ENCODE data around the gene MED20.

MED20 gene

DNA sequence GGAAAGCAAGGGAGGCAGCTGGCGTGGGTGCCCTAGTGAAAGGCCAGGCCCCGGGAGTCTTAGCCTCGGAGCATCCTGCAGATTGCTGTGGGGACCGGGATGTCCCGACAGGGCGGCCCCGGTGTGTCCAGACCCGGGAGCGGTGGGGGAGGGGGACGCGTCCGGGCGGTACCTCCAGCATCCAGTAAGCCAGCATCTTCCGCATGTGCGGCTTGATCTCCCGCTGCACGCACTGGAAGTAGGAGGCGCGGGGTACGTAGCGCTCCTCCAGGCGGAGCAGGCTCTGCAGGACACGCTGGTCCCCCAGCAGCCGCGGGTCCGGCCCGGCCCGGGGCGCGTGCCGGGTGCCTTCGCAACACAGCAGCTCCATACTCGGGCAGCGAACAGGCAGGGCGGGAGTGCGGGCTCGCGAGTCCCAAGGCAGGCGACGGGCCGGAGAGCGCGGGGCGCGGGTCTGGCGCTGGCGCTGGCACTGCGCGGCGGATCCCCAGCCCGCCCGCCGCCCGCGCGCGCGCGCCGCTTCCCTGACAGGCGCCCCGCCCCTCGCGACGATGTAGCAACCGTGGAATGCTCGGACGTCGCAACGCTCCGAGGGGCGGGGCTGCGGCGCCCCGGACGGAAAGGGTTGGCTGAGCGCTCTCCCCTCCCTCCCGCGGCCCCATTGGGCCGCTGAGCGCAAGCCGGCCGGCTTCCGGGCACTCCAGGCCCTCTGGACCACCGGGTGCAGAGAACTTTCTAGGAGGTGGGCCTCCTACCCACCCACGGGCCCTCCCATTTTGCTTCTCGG lies 20.5 kb upstream of the MED20 start, which contains the start of gene CCND3:
TSS of gene CCND3 (minus strand) at position 529 of the 787 bp plus-strand sequence. CDS start at position 370, 159 bp downstream.
- peak; percentile 64 to 83 for DNase-seq (ENCODE audit: low read depth in 1 of 2, low spot score in 1 of 2)

DNA sequence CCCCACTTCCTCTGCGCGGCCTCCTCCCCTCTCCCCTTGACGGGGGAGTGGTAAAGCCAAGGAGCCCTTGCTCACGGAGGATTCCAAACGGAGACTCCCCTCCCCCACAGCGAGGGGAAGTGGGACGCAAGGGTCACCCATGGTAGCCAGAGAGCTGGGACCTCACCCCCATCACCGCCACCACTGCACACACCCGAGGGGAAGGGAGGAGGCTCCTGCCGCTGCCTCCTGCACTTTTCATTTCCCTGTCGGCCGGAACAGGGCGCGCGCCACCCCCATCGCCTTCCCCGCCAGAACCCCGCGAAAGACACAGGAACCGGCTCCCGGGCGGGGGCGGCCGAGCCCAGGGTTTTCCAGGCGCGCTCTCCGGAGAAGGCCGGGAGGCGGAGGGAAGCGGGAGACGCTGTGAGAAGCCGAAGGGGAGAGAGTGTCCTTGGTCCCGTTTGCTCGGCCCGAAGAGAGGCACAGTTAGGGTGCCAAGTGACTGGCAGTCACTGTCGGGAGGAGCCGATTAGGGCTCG lies 19.9 kb upstream of the MED20 start:
- peak in 1 of 2 donors; percentile 27 for DNase-seq (ENCODE audit: low read depth in 1 of 2, low spot score in 1 of 2)

DNA sequence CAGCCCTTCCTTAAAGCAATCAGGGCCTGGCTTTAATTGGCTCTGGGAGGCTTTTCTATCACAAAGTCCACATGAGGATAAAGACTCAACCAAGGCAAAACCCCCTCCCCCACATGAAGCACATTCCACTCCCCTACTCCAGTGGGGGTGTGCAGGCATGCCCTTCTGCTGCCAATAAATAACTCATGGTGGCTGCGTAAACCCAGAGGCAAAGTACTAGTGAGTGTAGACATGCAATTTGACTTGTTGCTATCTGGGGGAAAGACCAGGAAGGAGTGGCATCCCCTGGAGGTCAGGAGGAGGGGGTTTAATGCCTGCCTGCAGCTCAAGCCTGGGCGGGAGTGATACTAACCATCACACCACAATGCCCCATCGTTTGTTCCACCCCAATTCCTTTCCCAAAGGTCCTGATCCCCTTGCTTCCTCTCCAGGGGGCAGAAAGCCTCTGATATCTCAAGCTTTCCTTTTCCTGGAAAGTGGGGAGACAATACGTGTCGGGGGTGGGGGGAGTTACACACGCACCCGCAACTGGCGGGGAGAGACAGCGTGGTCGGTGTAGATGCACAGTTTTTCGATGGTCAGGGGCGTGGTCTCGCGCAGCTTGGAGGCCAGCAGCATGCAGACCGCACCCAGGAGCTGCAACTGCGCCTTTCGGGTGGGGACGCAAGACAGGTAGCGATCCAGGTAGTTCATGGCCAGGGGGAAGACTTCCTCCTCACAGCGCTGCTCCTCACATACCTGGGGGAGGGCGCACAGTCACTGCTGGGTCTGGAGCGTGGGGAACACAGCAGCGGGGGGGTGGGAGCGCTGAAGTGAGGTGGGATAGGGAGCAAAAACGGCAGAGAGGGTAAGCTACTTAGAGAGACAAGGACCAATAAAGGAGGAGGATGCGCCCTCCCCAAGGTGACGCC lies 19.2 kb upstream of the MED20 start:
- DNase-seq (ENCODE audit: low read depth in 1 of 2, low spot score in 1 of 2) = no peak

DNA sequence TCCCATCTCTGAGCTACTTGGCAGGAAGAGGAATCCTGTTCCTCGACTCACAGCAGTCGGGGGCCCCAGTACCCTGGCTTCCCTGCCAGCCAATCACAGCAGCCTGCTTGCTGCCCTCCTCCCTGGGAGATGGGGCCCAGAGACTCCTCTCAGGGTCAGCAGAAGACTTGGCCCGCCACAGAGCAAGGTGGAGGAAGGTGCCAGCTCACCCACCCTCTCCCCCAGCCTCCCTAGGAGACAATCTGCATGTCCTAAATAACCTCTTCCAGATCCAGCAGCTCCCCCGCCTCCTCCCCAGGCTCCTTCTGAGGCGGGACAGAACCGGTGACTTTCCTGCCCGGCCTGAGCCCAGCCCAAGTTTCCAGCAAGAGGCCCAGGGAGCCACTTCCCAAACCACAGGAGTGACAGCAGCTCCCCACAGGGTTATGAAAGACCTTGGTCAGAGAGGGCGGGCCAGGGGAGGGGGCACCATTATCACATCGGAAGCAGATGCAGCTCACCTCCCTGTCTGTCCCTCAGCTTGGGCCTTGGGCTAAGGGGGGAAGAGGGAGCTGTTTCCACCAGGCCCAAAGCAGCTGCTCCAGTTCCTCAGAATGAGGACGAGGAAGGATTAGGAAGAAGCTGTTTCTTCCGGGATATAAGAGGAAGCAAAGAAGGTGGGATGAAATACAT lies 18.4 kb upstream of the MED20 start:
- no peak for DNase-seq (ENCODE audit: low read depth in 1 of 2, low spot score in 1 of 2)

DNA sequence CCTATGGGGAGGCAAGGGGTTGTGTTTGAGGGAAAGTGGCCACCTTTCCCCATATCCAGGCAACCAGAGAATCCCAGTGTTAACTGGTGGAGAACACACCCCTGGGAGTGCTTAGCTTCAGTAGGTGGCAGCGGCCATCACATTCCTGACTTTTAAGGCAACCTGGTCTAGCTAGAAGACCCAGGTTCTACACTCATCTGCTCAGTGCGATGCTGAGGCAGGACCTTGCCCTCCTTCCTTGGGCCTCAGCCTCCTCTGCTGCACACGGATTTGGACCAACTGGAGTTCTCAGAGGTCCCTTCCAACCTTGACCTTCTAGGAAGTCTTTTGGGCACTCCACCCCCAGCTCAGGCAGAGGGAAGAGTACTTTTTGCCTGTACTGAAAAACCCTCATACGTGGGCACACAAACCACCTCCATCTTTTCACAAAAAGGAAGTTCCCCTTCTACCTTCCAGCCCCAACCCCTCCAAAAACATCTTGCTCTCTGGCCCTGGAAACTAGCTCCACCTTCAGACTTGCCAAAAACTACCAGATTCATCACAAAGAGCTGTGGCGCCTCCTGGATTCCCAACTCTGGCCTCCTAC lies 17.7 kb upstream of the MED20 start:
- DNase-seq (ENCODE audit: low read depth in 1 of 2, low spot score in 1 of 2) = no peak

DNA sequence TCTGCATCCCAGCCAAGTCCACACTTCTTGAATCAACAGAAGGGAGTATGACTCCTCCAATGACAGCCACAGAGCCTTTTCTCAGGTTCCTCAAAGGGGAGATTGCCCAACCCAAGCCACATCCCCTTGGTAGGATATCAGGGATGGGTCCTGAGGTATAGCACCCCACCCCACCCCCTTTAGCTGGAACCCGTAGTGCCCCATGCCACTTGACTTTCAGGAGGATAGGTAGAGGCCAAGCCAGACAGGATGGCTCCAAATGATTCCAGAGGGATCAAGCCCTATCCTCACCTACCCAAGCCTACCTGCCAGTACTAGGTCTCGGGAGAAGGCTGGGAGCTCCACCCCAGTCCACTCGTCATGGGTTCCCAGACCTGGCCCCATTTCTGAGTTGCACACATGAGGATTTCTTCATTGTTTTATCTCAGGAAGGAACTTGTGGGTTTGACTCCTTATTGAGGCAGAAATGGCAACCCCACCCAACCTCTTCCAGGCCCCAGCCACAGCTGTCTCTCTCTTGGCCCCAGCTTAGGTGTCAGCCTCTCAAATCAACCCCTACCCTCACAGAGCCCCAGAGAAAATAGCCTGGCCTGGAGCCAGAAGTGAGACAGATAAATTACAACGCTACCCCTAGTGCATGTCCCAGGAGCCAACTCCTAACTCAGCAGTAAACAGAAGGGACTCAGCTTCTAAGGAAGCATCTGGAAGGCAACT lies 17.1 kb upstream of the MED20 start:
- no peak for DNase-seq (ENCODE audit: low read depth in 1 of 2, low spot score in 1 of 2)

DNA sequence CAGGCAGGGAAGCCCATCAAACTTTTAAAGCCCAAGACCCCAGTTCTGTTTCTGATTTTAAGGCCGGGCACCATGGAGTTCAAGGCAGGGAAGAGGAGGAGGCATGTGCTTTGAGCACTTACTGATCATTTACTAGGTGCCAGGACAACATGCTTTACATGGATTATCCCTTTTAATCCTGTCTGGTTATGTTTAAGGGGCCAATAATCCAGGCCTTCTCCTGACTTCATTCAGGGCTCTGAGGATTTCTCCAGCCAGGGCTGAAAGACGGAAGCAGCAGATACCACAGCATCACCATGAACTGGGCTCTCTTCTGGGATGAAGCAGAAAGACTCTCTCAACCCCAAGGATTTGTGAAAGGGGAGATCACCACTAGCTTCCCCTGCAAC lies 16.5 kb upstream of the MED20 start:
- DNase-seq (ENCODE audit: low read depth in 1 of 2, low spot score in 1 of 2) = no peak

DNA sequence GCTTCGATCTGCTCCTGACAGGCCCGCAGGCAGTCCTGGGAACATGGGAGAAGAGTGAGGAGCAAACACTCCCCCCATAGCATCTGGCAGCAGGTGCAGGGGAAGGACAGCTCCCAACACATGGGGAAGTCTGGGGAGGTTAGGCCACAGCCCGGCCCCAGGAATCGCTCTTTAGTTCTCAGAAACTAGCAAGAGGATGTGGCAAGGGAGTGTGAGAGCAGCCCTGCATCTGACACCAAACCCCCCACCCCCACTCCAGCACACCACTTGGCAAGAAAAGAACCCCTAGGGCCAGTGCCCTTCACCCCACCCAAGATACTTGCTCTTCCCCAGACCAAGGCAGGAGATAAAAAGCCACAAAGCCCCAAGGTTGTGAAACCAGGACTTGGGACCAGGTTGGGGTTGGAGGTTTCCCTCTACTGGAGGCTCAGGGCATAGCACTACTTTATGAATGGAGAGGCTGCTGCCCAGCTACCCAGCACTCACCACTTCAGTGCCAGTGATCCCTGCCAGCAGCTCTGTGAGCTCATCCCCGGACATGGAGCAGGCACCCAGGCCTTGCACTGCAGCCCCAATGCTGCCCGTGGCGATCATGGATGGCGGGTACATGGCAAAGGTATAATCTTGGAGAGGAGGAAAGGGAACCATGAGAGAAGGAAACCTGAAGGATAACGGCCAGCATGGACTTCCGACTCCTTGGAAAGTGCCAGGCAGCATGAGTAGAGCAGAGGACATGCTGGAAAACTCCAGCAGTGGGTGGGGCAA lies 15.3 kb upstream of the MED20 start:
- peak in 1 of 2 donors; percentile 45 for DNase-seq (ENCODE audit: low read depth in 1 of 2, low spot score in 1 of 2)

DNA sequence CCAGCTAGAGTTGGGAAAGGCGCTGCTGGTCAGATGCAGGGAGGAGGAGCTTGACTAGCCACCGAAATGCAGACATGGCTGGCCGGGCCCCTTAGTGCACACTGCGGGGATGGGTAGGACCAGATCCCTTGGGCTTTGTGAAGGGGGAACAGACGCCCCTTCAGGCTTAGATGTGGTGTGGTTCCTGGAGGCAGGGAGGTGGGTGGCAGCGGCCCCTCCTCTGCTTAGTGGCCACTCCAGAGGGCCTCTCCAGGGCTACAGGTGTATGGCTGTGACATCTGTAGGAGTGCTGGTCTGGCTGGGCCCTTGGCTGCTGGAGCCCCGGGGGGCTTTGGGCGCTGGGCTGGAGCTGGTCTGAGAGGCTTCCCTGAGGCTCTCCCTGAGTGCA lies 14.7 kb upstream of the MED20 start:
- no peak for DNase-seq (ENCODE audit: low read depth in 1 of 2, low spot score in 1 of 2)

DNA sequence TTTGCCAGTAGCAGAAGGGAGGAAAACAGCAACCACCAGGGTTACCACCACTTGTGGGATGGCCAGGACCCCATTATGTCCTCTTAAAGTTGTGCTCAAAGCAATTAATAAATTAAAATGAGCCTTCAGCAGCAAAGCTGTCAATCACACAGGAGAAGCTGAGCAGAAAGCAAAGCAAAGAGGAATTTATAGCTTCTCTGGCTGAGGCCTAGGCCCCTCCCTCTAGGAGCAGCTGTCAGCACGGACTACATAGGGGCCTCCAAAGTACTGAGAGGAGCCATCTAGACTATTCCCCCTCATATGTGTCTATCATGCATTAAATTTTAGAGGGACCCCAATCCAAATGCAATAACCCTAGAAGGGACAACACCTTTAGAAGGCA lies 14.2 kb upstream of the MED20 start:
- DNase-seq (ENCODE audit: low read depth in 1 of 2, low spot score in 1 of 2) = no peak

DNA sequence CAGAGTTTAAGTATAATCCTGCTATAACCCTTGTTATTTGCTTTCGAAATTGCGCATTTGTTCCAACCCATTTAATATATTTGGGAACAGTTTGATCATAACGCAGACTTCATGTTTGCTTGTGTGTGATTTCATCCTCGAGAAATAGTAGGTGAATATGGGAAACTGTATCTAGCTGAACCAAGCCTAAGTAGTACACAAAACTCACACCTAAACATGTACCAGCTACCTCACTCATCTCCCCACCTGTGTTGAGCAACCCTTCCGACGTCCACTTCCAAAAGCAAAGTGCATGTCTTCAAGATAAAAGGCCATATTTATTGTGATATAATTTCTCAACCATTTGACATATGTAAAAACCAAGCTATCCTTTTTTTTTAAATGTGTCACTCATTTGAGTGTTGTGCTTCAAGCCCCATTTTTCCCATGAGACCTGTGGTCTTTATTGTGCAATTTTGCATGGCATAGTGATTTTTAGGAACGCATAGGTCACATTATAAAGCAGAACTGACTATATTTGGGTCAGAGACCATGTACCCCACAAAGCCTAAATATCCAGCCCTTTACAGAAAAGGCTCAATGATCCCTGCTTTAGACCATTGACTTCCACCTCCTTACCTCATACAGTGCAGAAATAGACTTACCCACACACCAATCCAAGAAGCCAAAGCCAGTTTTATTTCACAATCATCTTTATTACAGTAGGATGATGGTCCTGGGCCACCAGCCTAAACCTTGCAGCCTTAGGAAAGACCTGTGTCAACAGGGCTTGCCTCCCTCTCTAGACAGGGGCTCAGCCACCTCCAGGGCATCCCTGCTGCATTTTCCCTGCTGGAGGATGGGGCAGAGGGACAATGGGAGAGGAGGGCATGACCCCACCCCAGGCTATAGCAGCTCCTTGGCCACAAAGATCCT lies 13.6 kb upstream of the MED20 start:
- DNase-seq (ENCODE audit: low read depth in 1 of 2, low spot score in 1 of 2) = no peak

DNA sequence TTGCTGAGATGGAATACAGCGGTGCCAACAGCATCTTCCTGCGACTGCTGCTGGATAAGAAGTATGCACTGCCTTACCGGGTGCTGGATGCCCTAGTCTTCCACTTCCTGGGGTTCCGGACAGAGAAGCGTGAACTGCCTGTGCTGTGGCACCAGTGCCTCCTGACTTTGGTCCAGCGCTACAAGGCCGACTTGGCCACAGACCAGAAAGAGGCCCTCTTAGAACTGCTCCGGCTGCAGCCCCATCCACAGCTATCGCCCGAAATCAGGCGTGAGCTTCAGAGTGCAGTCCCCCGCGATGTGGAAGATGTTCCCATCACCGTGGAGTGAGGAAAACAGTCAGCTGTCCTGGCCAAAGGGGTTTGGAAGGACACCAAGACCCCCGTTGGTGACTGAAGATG lies 11.4 kb upstream of the MED20 start:
- DNase-seq (ENCODE audit: low read depth in 1 of 2, low spot score in 1 of 2) = no peak

DNA sequence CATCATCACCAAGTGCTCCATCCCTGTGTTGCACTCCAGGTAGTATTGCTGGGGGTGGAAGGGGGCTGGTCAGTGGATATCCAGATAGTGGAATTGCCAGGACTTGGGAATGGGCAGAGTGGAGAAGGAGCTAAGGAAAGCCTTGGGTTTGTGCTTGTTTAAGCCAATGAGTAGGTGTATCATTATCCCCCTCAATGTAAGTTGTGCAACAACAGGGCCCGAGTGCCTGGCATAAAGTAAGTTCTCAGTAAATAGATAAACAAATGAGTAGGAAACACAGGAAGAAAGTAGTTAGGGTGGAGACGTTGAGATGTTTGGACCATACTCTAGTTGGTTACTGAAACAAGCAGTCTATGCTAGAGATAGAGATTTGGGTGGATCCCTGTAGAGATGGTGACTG lies 10.9 kb upstream of the MED20 start:
- DNase-seq (ENCODE audit: low read depth in 1 of 2, low spot score in 1 of 2) = no peak

DNA sequence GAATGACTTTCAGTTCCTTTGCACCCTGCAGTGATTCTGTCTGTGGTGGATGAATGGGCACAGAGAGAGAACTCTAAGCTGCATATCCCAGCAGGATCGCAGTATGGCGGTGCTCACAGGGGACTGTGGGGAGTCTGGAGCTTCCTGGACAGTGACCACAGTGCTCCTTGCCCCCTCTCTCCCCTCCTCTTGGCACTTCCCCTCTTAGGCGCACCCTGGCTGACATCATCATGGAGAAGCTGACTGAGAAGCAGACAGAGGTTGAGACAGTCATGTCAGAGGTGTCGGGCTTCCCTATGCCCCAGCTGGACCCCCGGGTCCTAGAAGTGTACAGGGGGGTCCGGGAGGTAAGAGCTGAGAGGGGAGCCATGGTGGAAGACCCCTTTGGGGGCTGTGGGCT lies 9.0 kb upstream of the MED20 start:
- no peak for DNase-seq (ENCODE audit: low read depth in 1 of 2, low spot score in 1 of 2)

DNA sequence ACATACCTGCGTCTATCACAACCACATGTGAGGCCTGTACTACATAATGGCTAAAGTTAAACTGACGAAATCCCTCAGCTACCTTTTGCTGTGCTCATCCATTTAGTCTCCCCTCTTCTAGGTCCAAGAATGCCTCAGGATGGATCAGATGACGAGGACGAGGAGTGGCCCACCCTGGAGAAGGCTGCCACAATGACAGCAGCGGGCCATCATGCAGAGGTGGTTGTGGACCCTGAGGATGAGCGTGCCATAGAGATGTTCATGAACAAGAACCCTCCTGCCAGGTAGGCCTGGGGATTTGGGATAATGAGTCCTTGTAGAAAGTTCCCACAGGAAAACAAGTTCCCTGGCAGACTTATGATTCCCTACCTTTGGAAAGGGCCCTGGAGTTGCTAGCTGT lies 6.3 kb upstream of the MED20 start:
- no peak for DNase-seq (ENCODE audit: low read depth in 1 of 2, low spot score in 1 of 2)

DNA sequence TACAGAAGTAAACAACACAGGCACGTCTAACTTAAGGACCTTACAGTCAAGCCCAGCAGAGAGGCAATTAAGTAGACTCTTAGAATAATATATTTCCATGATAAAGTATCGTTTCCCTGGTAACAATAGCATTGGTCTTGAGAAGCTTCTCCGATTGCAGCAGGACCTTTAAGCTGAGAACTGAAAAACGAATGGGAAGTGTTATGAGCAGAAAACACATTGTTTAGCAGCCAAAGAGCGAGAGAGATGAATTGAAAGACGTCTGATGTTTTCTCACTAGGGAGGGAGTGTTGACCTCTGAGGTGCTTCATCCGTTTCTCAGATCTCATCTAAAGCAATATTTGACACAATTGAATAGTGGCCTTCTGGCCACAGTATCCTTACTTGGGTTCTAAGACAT lies 1.2 kb upstream of the MED20 start:
- no peak for DNase-seq (ENCODE audit: low read depth in 1 of 2, low spot score in 1 of 2)

DNA sequence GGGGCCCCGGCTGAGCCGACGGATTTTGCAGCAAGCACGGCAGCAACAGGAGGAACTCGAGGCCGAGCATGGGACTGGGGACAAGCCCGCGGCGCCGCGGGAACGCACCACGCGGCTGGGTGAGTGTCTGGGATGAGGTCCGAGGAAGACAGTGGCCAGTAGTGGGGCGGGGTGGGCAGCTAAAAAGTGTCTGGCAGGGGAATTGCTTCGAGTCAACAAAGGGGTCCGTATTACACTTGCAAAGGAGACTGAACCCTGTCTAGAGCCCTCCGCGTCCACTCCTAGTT lies 716 bp upstream of the MED20 start:
- DNase-seq (ENCODE audit: low read depth in 1 of 2, low spot score in 1 of 2) = no peak

DNA sequence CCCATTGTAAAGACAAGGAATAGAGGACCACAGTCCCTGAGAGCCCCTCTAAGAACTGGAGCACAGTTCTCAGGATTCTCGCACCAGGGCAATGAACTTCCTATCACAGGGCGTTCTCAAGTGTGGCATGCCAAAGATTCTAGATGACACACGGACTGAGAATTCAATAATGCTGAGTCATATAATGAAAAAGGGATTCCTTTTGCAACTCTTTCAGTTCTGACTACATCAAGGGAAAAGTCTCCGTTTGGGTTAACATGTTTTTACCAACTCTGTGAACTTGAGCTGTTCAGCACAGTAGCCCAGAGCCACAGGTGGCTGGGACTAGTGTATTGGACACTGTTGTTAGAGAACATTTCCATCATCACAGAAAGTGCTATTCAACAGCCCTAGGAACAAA lies 3.4 kb downstream of the MED20 start:
- no peak for DNase-seq (ENCODE audit: low read depth in 1 of 2, low spot score in 1 of 2)

Measured in activated T-helper 1 cell treated with anti-CD3 and anti-CD28 coated beads, Interleukin-2, amount 50 U/mL, for 16 hours (primary cell).